ENCODE measurements around the gene MTARC1.

The MTARC1 gene

GRCh38 chr1:220833436-220833835 lies 46.7 kb downstream of the MTARC1 start:
- DNase-seq (ENCODE audit: low read depth, low spot score), result no peak

- no peak for DNase-seq (ENCODE audit: low read depth, low spot score)
These were observed 47.6 kb downstream of the MTARC1 start for GRCh38 chr1:220834155-220834870.

All from activated CD4-positive, CD25-positive, alpha-beta regulatory T cell treated with anti-CD3 and anti-CD28 coated beads, Interleukin-2, amount 50 U/mL, for 16 hours (primary cell).